Immature natural killer cell (primary cell): ENCODE results near the gene RBMS1. TPM values are rescaled to one million over a fixed set of nuclear protein-coding genes. Genes with fewer than 3 reads are reported as not detected.

ENCODE experiments used
- DNase-seq, 3 donors: peaks; one replicate each; pipeline ENCODE4 v3.0.0; 2022; ENCODE audit warnings: mixed read lengths in 1 of 3
- H3K27ac Mint-ChIP-seq, 6 donors: one replicate each; pipeline ENCODE4 v1.8.0; 2020; ENCODE audit warnings: mixed read lengths in 6 of 6, mild to moderate bottlenecking in 5 of 6, inconsistent platforms in 4 of 6, moderate library complexity in 3 of 6
- H3K27me3 Mint-ChIP-seq, 3 donors: one replicate each; pipeline ENCODE4 v1.8.0; 2020 to 2021; ENCODE audit warnings: low read depth in 3 of 3, mild to moderate bottlenecking in 3 of 3, mixed read lengths in 3 of 3, moderate library complexity in 3 of 3, inconsistent platforms in 1 of 3
- H3K36me3 Mint-ChIP-seq, 3 donors: one replicate each; pipeline ENCODE4 v1.8.0; 2020; ENCODE audit warnings: mixed read lengths in 3 of 3, inconsistent platforms in 2 of 3, mild to moderate bottlenecking in 2 of 3
- H3K4me1 Mint-ChIP-seq, 2 donors: one replicate each; pipeline ENCODE4 v1.8.0; 2020; ENCODE audit warnings: inconsistent platforms in 2 of 2, mild to moderate bottlenecking in 2 of 2, mixed read lengths in 2 of 2, moderate library complexity in 1 of 2
- H3K4me3 Mint-ChIP-seq, 5 donors: one replicate each; pipeline ENCODE4 v1.8.0; 2020; ENCODE audit warnings: mild to moderate bottlenecking in 5 of 5, mixed read lengths in 5 of 5, inconsistent platforms in 3 of 5, moderate library complexity in 3 of 5
- H3K9me3 Mint-ChIP-seq, 6 donors: one replicate each; pipeline ENCODE4 v1.8.0; 2020; ENCODE audit warnings: mild to moderate bottlenecking in 6 of 6, mixed read lengths in 6 of 6, inconsistent platforms in 4 of 6, moderate library complexity in 3 of 6
- polyA plus RNA-seq, 3 donors: library from polyadenylated mRNA; unstranded; fragments of 300-500 nt; fragmentation: Illumina TruSeq; gene quantifications; one replicate each; pipeline ENCODE4 v1.2.3, GENCODE V29; 2021

RBMS1 gene
- polyA plus RNA-seq, 3 donors from 2014 or later = 80.0 to 172 (median 81.9) TPM

DNA sequence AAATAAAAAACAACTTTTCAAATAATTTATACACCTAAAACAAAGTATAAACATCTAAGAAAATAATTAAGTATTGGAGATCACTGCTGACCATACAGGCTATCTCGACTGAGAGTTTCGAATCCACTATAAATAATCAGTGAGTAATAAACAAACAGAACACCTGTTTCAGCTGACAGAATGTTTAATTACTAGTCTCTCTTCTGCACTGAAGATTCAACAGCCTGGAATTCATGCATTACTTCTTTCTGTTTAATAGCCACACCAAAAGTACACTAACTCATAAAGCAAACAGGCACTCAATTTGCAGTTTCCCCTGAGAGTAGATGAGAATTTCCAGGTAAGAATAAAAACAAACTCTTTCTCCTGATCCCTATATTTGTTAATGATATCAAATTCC is 138.5 kb downstream of the RBMS1 start:
- Mint-ChIP-seq H3K27me3 (peaks cover 0 to 2% (median 0%) of the 10 kb centered on the region in 3 donors), H3K36me3 (peaks cover 0 to 4% (median 0%) of the 10 kb centered on the region in 3 donors), H3K4me3 (no peak overlapping the region), H3K4me1 (peaks cover 70 to 97% of the 10 kb centered on the region in 2 donors), H3K9me3 (no peaks in the 10 kb centered on the region), H3K27ac (peak overlapping the region; percentile 11 to 81 (median 59))
- no peak for DNase-seq

DNA sequence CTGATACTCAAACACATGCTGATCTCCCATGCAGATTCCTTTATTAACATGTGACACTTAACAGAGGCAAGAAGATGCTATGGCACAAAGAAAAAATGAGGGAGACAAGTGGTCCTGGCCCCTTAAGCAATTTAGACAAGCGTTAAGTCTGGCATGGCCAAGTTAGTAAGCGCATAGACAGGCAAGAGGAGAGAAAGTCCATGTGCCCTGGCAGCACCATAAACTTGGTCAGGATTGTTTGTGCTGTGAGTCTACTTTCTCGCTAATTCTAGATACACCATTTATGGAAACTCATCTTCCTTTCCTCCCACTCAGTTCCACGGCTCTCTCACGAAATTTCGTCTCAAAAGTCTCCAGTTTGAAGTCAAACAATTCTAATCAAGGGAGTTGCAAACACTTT is 138.9 kb downstream of the RBMS1 start:
- H3K27me3 Mint-ChIP-seq = peaks cover 0 to 2% (median 0%) of the 10 kb centered on the region in 3 donors
- peak overlapping the region; percentile 7 to 67 (median 43) for H3K27ac Mint-ChIP-seq
- peaks cover 72 to 97% of the 10 kb centered on the region in 2 donors for H3K4me1 Mint-ChIP-seq
- no peak for DNase-seq
- H3K4me3 Mint-ChIP-seq = no peak overlapping the region
- peaks cover 0 to 7% (median 0%) of the 10 kb centered on the region in 3 donors for H3K36me3 Mint-ChIP-seq
- H3K9me3 Mint-ChIP-seq = no peaks in the 10 kb centered on the region

DNA sequence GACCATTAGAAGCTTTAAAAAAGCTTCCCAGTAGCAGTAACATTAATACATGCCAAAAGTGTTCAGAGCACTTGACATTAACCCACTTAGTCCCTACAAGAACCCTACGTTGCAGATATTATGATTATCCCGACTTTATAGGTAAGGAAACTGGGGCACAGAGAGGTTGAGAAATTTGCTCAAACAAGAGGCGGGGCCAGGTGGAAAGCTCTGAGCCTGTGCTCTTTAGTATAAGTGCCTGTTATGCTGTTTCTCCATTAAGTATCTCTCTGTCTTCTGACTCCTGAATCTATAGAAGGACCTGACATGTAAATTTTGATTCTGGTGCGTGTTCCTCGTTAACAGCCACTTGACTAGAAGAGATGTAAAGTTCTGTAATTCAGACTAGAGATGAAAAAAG is 139.8 kb downstream of the RBMS1 start:
- H3K36me3 Mint-ChIP-seq = peaks cover 0 to 7% (median 0%) of the 10 kb centered on the region in 3 donors
- peak overlapping the region in 4 of 6 donors; percentile 48 to 67 (median 60) for H3K27ac Mint-ChIP-seq
- no peak for DNase-seq
- no peak overlapping the region for H3K4me3 Mint-ChIP-seq
- peaks cover 76 to 97% of the 10 kb centered on the region in 2 donors for H3K4me1 Mint-ChIP-seq
- H3K27me3 Mint-ChIP-seq = peaks cover 0 to 2% (median 0%) of the 10 kb centered on the region in 3 donors
- no peaks in the 10 kb centered on the region for H3K9me3 Mint-ChIP-seq

DNA sequence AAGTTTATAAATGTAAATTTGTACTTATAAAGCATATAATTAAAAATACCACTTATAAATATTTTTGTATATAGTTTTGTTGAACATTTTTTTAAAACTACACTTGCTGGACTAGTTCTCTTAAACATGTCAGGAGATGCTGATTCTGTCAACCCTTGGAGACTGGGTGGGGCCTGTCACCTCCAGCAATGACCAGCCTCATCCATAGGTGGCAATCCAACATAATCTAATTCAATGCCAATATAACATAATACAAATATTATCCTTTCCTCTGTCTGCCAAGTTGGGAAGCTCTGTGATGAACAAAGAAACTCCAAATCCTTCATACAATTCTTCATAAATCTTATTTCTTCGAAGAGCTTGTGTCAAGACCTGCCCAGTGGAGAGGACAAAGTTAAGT is 140.4 kb downstream of the RBMS1 start:
- peak in 2 of 3 donors; percentile 27 to 35 for DNase-seq
- H3K27me3 Mint-ChIP-seq = peaks cover 0 to 2% (median 0%) of the 10 kb centered on the region in 3 donors
- H3K27ac Mint-ChIP-seq = peak overlapping the region; percentile 42 to 70 (median 60)
- peaks cover 79 to 97% of the 10 kb centered on the region in 2 donors for H3K4me1 Mint-ChIP-seq
- no peaks in the 10 kb centered on the region for H3K9me3 Mint-ChIP-seq
- peaks cover 0 to 7% (median 0%) of the 10 kb centered on the region in 3 donors for H3K36me3 Mint-ChIP-seq
- H3K4me3 Mint-ChIP-seq = no peak overlapping the region

DNA sequence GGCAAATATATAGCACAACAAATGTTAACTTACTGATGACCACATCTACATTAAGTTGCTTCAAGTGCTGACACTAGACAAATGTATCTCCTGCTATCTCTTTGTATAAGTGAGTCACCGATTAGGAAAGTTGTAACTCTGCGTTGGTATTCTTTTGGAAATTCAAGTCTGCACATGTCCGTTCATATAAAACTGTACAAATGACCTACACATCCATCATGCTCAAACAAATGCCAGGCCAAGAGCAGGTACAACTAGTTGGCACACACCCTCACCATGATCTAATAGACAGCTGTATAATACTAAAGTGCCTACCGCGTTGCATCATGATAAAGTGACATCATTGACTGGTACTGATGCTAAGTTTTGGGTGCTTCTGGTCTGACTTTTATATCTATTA is 141.1 kb downstream of the RBMS1 start:
- peak overlapping the region in 2 of 6 donors; percentile 11 to 56 for H3K27ac Mint-ChIP-seq
- H3K4me3 Mint-ChIP-seq = no peak overlapping the region
- peaks cover 0 to 7% (median 0%) of the 10 kb centered on the region in 3 donors for H3K36me3 Mint-ChIP-seq
- H3K4me1 Mint-ChIP-seq = peaks cover 79 to 97% of the 10 kb centered on the region in 2 donors
- H3K9me3 Mint-ChIP-seq = no peaks in the 10 kb centered on the region
- peaks cover 0 to 2% (median 0%) of the 10 kb centered on the region in 3 donors for H3K27me3 Mint-ChIP-seq
- DNase-seq = no peak

DNA sequence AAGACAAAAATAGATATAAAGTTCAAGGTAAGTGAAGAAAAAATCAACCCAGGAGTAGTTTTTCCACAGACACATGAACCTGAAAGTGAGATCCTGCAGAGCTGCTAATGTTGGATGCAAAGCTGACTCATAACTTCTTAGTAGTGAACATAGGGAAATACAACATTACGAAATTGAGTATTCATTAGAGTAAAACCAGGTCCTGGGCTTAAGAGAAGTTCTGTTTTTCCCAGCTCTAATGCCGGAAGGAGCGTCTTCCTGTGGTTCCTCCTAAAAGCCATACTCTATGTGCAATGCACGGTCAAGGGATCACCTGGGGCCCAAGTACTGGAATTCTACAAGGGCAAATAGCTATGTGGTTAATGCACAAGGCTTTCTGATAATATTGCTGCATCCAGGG is 141.7 kb downstream of the RBMS1 start:
- H3K4me3 Mint-ChIP-seq = no peak overlapping the region
- peak overlapping the region in 2 of 6 donors; percentile 16 to 43 for H3K27ac Mint-ChIP-seq

DNA sequence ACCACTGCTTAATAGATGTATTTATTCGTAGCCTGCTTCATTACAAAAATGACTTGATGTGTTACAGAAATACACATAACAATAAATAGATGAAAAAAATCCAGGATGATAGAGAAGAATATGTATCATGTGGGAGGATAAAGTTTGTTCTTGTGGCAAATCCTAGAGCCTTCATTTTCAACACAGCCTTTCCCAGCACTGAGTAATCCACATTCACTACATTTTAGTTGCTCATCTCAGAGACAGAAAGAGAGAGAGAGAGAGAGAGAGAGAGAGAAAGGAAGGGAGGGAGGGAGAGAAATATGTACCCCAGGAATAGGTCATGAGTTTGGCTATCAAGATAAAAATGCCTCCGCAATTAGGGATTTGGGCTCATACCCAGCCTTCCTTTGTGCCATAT is 144.3 kb downstream of the RBMS1 start:
- H3K27me3 Mint-ChIP-seq = no peaks in the 10 kb centered on the region
- H3K9me3 Mint-ChIP-seq = no peaks in the 10 kb centered on the region
- H3K4me3 Mint-ChIP-seq = no peak overlapping the region
- H3K4me1 Mint-ChIP-seq = peaks cover 81 to 97% of the 10 kb centered on the region in 2 donors
- no peak for DNase-seq
- H3K36me3 Mint-ChIP-seq = peaks cover 0 to 7% (median 0%) of the 10 kb centered on the region in 3 donors
- H3K27ac Mint-ChIP-seq = peak overlapping the region in 2 of 6 donors; percentile 19 to 50

More for the DNA sequence above, 141.7 kb downstream of the RBMS1 start:
- DNase-seq = no peak
- H3K4me1 Mint-ChIP-seq = peaks cover 80 to 97% of the 10 kb centered on the region in 2 donors
- no peaks in the 10 kb centered on the region for H3K9me3 Mint-ChIP-seq
- peaks cover 0 to 2% (median 0%) of the 10 kb centered on the region in 3 donors for H3K27me3 Mint-ChIP-seq
- H3K36me3 Mint-ChIP-seq = peaks cover 0 to 7% (median 0%) of the 10 kb centered on the region in 3 donors

DNA sequence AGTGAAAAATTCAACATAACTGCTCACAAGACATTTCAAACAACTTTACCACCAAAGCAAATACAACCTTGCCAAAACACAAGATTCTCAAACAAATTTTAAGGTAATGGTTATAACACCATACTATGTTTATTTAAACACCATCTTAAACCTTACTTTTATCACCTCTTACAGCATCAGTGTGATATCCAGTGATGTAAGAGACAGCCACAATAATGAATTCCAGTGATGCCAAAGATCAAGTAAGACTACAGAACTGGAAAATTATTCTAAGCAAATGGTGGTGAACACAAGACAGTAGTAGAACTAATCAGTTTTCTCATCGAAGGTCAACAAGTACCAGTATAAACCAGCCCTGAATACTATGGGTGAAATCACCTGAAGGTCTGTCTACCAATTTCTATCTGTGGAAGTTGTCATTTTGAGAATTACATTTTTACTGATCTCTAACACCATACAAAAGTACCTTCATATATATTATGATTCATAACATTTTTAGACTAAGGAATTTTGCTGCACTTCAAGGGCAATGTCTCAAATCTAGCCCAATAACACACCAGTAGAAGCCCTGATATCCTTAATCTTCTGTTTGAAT is 146.2 kb downstream of the RBMS1 start:
- Mint-ChIP-seq H3K4me3 (no peak overlapping the region), H3K9me3 (no peaks in the 10 kb centered on the region), H3K27ac (peak overlapping the region in 5 of 6 donors; percentile 14 to 72 (median 53)), H3K36me3 (peaks cover 0 to 7% (median 0%) of the 10 kb centered on the region in 3 donors), H3K4me1 (peaks cover 79 to 97% of the 10 kb centered on the region in 2 donors), H3K27me3 (no peaks in the 10 kb centered on the region)
- no peak for DNase-seq

DNA sequence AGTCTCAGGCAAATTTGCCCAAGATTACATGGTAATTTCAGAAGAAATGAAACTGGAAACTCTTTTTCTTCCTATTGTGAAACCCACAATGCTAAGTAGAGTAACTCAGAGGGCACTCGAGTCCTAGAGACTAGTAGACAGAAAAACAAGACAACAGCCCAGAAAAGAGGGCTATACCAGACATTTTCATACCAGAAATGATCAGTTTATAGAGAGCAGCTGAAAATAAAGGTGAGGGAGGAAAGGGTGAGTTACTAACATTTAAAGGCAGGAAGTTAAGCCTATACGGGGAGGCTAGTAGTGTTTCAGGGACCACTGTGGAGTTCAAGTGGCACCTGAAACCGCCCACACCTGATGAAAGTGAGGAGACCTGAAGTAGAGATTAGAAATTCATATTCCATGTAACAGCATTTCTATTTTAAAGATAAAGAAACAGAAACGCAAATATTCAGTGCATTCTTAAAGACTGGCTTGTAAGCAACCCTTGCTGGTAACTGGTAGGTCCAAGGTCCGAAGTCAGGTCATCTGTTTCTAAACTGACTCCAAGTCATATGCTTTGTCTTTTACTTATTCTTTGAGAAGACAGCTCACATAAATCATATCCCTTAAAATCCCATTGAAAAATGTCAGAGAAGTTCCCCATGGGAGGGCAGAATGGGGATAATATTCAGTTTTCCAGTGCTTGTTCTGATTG is 148.4 kb downstream of the RBMS1 start:
- Mint-ChIP-seq H3K4me1 (peaks cover 81 to 97% of the 10 kb centered on the region in 2 donors), H3K4me3 (peak overlapping the region; percentile 5 to 63 (median 41)), H3K27ac (peak overlapping the region; percentile 31 to 85 (median 82)), H3K9me3 (no peaks in the 10 kb centered on the region), H3K27me3 (no peaks in the 10 kb centered on the region), H3K36me3 (peaks cover 0 to 4% (median 0%) of the 10 kb centered on the region in 3 donors)
- DNase-seq = no peak

DNA sequence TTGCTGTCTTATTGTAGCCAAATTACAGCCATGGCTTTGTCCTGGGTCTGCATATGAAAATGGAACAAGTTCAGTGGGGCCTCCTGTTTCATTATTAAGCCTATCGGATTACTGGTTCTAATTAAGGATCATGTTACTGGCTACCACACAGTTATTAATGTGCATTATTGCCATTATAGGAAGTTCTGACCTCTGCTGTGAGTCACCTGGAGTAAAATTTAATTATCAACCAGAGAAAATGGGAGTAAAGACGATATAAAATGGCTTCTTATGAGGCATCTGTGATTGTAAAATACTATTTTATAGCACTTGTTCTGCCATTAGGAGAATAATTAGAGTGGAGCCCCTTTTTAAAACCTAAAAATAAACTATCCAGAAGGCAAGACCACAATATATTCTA is 150.2 kb downstream of the RBMS1 start:
- Mint-ChIP-seq H3K9me3 (no peaks in the 10 kb centered on the region), H3K4me3 (no peak overlapping the region), H3K27me3 (no peaks in the 10 kb centered on the region), H3K36me3 (no peaks in the 10 kb centered on the region), H3K27ac (peak overlapping the region in 3 of 6 donors; percentile 27 to 62 (median 50)), H3K4me1 (peaks cover 85 to 97% of the 10 kb centered on the region in 2 donors)
- DNase-seq = no peak

DNA sequence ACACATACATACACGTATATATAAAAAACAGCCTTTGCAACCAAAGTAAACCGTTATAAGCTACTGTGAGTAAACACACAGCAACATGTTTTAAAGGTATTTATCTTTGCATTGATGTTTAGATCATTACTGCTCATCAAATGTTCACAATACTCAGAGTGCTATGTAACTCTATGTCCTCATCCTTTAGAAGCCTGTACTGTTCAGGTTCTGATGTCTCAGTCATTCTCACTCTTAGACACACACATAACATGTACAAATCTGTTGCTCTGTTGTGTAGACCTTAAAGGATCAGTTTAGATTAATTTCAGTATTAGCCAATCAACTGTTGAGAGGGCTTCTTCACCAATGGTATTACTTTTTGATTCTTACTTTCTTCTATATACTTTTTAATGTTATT is 153.9 kb downstream of the RBMS1 start:
- H3K4me1 Mint-ChIP-seq = peaks cover 80 to 96% of the 10 kb centered on the region in 2 donors
- no peaks in the 10 kb centered on the region for H3K9me3 Mint-ChIP-seq
- no peak for DNase-seq
- H3K27me3 Mint-ChIP-seq = peaks cover 0 to 2% (median 0%) of the 10 kb centered on the region in 3 donors
- H3K36me3 Mint-ChIP-seq = no peaks in the 10 kb centered on the region
- H3K4me3 Mint-ChIP-seq = no peak overlapping the region
- H3K27ac Mint-ChIP-seq = peak overlapping the region in 1 of 6 donors; percentile 22

DNA sequence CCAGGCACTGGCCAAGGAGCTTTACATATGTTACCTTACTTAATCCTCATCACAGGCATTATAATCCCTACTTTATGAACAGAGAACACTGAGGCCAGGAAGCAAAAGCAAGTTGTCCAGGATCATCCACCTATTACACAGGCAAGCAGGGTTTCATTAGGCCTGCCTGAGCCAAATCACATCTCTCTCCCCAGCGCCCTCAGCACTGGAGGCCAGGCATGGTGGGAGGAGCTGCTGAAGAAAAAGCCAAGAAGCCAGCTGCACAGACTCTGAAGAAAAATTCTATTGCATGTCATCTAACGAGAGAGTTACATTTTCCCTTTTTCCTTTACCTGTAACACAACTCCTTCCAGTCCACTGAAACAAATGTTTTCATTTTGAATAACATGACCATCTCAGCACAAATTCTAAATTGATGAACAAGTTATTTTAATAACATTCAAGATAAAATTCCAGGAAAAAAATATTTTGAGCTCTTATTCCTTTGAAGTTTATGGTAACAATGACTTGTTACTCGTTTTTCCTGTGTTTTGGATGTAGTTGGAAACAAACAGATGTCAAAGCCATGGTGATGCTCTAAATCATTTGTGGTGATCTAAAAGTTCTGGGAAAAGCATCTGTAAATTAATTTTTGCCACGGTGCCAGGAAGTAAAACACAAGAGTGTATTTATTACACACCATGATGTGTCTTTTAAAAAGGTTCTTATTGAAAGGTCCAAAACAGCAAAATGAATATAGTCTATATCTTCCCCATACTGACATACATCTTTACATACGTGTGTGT is 154.5 kb downstream of the RBMS1 start:
- DNase-seq = no peak
- no peaks in the 10 kb centered on the region for H3K36me3 Mint-ChIP-seq
- H3K4me1 Mint-ChIP-seq = peaks cover 81 to 96% of the 10 kb centered on the region in 2 donors
- no peaks in the 10 kb centered on the region for H3K9me3 Mint-ChIP-seq
- H3K27ac Mint-ChIP-seq = peak overlapping the region in 4 of 6 donors; percentile 20 to 74 (median 72)
- H3K27me3 Mint-ChIP-seq = peaks cover 0 to 2% (median 0%) of the 10 kb centered on the region in 3 donors
- H3K4me3 Mint-ChIP-seq = peak overlapping the region in 2 of 5 donors; percentile 7 to 22

DNA sequence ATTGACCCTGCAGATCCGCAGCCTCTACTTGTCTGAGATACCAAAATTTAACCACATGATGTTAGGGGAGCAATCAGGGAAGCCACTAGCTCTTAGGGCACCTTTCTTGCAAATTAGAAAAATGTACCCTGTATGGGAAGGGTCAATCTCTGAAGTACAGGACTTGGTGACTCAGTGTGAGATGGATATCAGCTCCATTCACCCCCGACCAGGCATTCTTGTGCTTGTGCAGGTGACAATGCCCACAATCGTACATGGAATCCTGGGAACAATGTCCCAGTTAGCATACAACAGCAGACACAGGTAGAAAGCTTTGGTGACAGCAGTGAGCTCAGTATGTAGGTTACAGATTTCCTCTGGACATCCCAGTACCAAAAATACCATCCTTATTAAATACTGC is 155.9 kb downstream of the RBMS1 start:
- Mint-ChIP-seq H3K27ac (peak overlapping the region in 2 of 6 donors; percentile 17 to 28), H3K4me1 (peaks cover 84 to 96% of the 10 kb centered on the region in 2 donors), H3K27me3 (peaks cover 0 to 2% (median 0%) of the 10 kb centered on the region in 3 donors), H3K36me3 (no peaks in the 10 kb centered on the region), H3K9me3 (no peaks in the 10 kb centered on the region), H3K4me3 (no peak overlapping the region)
- DNase-seq = no peak
